ENCODE data around the gene RBMS1.

DNA sequence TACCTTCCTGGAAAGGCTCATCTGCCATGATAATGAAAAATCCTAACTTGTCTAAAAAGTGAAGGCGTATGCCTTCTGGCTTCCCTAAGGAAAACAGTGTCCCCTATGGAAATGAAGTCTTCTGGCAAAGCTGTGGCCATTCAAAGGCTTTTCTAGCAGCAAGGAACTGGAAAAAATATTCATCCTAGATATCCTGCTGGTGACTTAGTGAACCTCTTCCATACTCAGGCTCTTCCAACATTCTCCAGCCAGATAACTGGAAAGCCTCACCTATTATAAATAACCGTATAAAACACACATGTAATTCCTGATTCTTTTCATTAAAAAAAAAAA lies 84.7 kb downstream of the RBMS1 start:
- TF ChIP-seq EZH2phosphoT487 (IDR thresholded peaks at IDR 0.05; ENCODE audit: low read depth), result no peak
- TF ChIP-seq, protein P1, sequence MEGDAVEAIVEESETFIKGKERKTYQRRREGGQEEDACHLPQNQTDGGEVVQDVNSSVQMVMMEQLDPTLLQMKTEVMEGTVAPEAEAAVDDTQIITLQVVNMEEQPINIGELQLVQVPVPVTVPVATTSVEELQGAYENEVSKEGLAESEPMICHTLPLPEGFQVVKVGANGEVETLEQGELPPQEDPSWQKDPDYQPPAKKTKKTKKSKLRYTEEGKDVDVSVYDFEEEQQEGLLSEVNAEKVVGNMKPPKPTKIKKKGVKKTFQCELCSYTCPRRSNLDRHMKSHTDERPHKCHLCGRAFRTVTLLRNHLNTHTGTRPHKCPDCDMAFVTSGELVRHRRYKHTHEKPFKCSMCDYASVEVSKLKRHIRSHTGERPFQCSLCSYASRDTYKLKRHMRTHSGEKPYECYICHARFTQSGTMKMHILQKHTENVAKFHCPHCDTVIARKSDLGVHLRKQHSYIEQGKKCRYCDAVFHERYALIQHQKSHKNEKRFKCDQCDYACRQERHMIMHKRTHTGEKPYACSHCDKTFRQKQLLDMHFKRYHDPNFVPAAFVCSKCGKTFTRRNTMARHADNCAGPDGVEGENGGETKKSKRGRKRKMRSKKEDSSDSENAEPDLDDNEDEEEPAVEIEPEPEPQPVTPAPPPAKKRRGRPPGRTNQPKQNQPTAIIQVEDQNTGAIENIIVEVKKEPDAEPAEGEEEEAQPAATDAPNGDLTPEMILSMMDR (IDR thresholded peaks at IDR 0.05; ENCODE audit: low read depth, low read length), result no peak

Measured in OCI-LY3 (cell line).